Left renal cortex interstitium (tissue), 4 donors: ENCODE measurements around the gene MAP3K15. TPM values are rescaled to one million over a fixed set of nuclear protein-coding genes. Genes with fewer than 3 reads are reported as not detected.
"Not testable (repeated sequence)": the region's sequence is repeated elsewhere in the genome, so short reads cannot be mapped to it uniquely, and the experiment has no call there.

Source experiments
- DNase-seq, 4 donors: peaks; one replicate each; pipeline ENCODE4 v3.0.0-alpha.2; 2013; ENCODE audit warnings: low read depth in 4 of 4, low spot score in 2 of 4, missing footprints in 1 of 4
- polyA plus RNA-seq, 4 donors: library from polyadenylated mRNA; unstranded; fragments of 120-200 nt; gene quantifications; one replicate each; pipeline ENCODE4 v1.2.1, GENCODE V29; 2013; ENCODE audit not compliant: insufficient read length in 4 of 4

Gene MAP3K15
- polyA plus RNA-seq, 4 donors: 4.4 to 5.8 (median 4.8) TPM

GRCh38 chrX:19541196-19541595 is 25.9 kb upstream of the MAP3K15 start:
- DNase-seq: no peak

GRCh38 chrX:19540076-19540475 is 24.8 kb upstream of the MAP3K15 start:
- DNase-seq: no peak

- DNase-seq: no peak
These were observed 24.4 kb upstream of the MAP3K15 start for GRCh38 chrX:19539665-19540064.

GRCh38 chrX:19535476-19535875 is 20.2 kb upstream of the MAP3K15 start:
- no peak for DNase-seq

GRCh38 chrX:19532709-19533108 is 17.4 kb upstream of the MAP3K15 start:
- DNase-seq: no peak

- no peak for DNase-seq
These were observed 2.7 kb upstream of the MAP3K15 start for GRCh38 chrX:19517965-19518364.

GRCh38 chrX:19515615-19516105 is 352 bp upstream of the MAP3K15 start:
- DNase-seq: no peak

- DNase-seq: no peak
These were observed 1.9 kb downstream of the MAP3K15 start for GRCh38 chrX:19513383-19513782.

- DNase-seq: no peak
These were observed 2.3 kb downstream of the MAP3K15 start for GRCh38 chrX:19512961-19513360.

GRCh38 chrX:19512359-19512758 is 2.9 kb downstream of the MAP3K15 start:
- DNase-seq: no peak

GRCh38 chrX:19511796-19512195 is 3.5 kb downstream of the MAP3K15 start:
- DNase-seq: not testable (repeated sequence)

- DNase-seq: no peak
These were observed 18.6 kb downstream of the MAP3K15 start for GRCh38 chrX:19496711-19497110.

GRCh38 chrX:19487520-19488200 is 27.6 kb downstream of the MAP3K15 start:
- DNase-seq: no peak

GRCh38 chrX:19479458-19479857 is 35.9 kb downstream of the MAP3K15 start:
- DNase-seq: no peak

- DNase-seq: not testable (repeated sequence)
These were observed 46.9 kb downstream of the MAP3K15 start for GRCh38 chrX:19468383-19468782.

GRCh38 chrX:19462879-19463278 is 52.4 kb downstream of the MAP3K15 start:
- DNase-seq: no peak

GRCh38 chrX:19462231-19462630 is 53.1 kb downstream of the MAP3K15 start:
- no peak for DNase-seq

- no peak for DNase-seq
These were observed 57.6 kb downstream of the MAP3K15 start for GRCh38 chrX:19457662-19458061.

GRCh38 chrX:19448077-19448476 is 67.2 kb downstream of the MAP3K15 start:
- DNase-seq: no peak

GRCh38 chrX:19446397-19446796 is 68.9 kb downstream of the MAP3K15 start:
- DNase-seq: no peak

GRCh38 chrX:19445772-19446171 is 69.5 kb downstream of the MAP3K15 start:
- not testable (repeated sequence) for DNase-seq

- DNase-seq: no peak
These were observed 71.3 kb downstream of the MAP3K15 start for GRCh38 chrX:19443869-19444526.
